Measurements from ENCODE around the gene LIN7C.

The LIN7C gene

GRCh38 chr11:27524155-27524554 is 17.6 kb upstream of the LIN7C start:
- no peak for TF ChIP-seq CTCF (IDR thresholded peaks at IDR 0.05)

GRCh38 chr11:27520226-27520625 is 13.7 kb upstream of the LIN7C start:
- no peak for TF ChIP-seq CTCF (IDR thresholded peaks at IDR 0.05)

GRCh38 chr11:27518518-27518917 is 11.9 kb upstream of the LIN7C start:
- TF ChIP-seq CTCF (IDR thresholded peaks at IDR 0.05) = no peak

- no peak for TF ChIP-seq CTCF (IDR thresholded peaks at IDR 0.05)
Measured at GRCh38 chr11:27514558-27514957, 8.0 kb upstream of the LIN7C start.

- TF ChIP-seq CTCF (IDR thresholded peaks at IDR 0.05) = no peak
Measured at GRCh38 chr11:27514076-27514475, 7.5 kb upstream of the LIN7C start.

- no peak for TF ChIP-seq CTCF (IDR thresholded peaks at IDR 0.05)
Measured at GRCh38 chr11:27513389-27513788, 6.8 kb upstream of the LIN7C start.

GRCh38 chr11:27512238-27512637 is 5.7 kb upstream of the LIN7C start:
- TF ChIP-seq CTCF (IDR thresholded peaks at IDR 0.05) = no peak

GRCh38 chr11:27509908-27510307 is 3.3 kb upstream of the LIN7C start:
- TF ChIP-seq CTCF (IDR thresholded peaks at IDR 0.05) = no peak

Measured in LNCAP (cell line).